ENCODE results near the gene SPPL2C.

Gene SPPL2C

DNA sequence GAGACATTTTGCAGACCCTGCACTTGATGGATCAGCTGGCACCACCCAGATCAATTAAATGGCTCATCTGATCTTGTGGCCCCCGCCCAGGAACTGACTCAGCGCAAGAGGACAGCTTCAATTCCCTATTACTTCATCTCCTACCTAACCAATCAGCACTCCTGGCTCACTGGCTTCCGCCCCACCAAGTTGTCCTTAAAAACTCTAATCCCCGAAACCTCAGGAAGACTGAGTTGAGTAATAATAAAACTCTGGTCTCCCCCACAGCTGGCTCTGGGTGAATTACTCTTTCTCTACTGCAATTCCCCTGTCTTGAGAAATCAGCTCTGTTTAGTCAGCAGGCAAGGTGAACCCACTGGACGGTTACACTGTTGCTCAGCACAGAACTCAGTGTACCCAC, 23.6 kb downstream of the SPPL2C start:
- TF ChIP-seq, protein P1, sequence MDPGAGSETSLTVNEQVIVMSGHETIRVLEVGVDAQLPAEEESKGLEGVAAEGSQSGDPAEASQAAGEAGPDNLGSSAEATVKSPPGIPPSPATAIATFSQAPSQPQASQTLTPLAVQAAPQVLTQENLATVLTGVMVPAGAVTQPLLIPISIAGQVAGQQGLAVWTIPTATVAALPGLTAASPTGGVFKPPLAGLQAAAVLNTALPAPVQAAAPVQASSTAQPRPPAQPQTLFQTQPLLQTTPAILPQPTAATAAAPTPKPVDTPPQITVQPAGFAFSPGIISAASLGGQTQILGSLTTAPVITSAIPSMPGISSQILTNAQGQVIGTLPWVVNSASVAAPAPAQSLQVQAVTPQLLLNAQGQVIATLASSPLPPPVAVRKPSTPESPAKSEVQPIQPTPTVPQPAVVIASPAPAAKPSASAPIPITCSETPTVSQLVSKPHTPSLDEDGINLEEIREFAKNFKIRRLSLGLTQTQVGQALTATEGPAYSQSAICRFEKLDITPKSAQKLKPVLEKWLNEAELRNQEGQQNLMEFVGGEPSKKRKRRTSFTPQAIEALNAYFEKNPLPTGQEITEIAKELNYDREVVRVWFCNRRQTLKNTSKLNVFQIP (CRISPR knock-in tag; IDR thresholded peaks at IDR 0.05; ENCODE audit: borderline replicate concordance, low read depth), result no peak
- TF ChIP-seq CSDC2 (CRISPR knock-in tag; IDR thresholded peaks at IDR 0.05) (no peak), ZC3H10 (CRISPR knock-in tag; IDR thresholded peaks at IDR 0.05) (no peak), SNAI2 (CRISPR knock-in tag; IDR thresholded peaks at IDR 0.05) (no peak), ZFP30 (CRISPR knock-in tag; IDR thresholded peaks at IDR 0.05) (no peak)
- TF ChIP-seq, protein P2, sequence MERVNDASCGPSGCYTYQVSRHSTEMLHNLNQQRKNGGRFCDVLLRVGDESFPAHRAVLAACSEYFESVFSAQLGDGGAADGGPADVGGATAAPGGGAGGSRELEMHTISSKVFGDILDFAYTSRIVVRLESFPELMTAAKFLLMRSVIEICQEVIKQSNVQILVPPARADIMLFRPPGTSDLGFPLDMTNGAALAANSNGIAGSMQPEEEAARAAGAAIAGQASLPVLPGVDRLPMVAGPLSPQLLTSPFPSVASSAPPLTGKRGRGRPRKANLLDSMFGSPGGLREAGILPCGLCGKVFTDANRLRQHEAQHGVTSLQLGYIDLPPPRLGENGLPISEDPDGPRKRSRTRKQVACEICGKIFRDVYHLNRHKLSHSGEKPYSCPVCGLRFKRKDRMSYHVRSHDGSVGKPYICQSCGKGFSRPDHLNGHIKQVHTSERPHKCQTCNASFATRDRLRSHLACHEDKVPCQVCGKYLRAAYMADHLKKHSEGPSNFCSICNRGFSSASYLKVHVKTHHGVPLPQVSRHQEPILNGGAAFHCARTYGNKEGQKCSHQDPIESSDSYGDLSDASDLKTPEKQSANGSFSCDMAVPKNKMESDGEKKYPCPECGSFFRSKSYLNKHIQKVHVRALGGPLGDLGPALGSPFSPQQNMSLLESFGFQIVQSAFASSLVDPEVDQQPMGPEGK (CRISPR knock-in tag; IDR thresholded peaks at IDR 0.05; ENCODE audit: borderline replicate concordance), result no peak
- no peak for ATAC-seq

DNA sequence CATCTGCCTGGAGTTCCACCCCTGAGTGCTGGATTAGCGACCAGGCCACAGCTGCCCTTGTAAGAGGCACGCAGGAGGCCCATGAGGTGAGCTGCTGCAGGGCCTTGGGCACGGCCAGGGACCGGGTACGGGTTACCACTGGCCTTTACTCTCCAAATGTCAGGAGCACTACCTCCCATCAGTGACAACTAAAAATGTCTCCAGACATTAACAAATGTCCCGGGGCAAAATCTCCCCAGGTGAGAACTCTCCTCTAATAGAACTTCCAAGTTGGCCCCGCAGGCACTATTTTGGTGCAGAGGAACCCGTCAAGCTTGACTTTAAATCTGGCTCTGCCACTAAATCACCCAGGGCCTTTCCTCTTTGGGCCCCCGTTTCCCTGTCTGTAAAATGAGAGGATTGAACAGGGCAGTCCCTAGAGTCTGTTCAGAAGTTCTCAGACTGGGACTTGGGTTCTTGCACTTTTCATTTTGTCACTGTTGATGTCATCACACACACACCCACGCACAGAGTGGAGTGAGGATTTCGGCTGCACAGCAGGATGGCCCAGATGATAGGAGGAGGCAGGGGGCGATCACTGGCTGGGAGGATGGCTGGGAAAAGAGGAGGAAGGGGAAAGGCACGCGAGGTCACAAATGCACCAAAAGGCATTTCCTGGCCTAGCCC, 25.1 kb downstream of the SPPL2C start:
- ATAC-seq, result no peak
- TF ChIP-seq GLIS3 (CRISPR knock-in tag; IDR thresholded peaks at IDR 0.05), result no peak
- no peak for TF ChIP-seq ARNTL (CRISPR knock-in tag; IDR thresholded peaks at IDR 0.05; ENCODE audit: borderline replicate concordance, low read depth)
- TF ChIP-seq, protein P3, sequence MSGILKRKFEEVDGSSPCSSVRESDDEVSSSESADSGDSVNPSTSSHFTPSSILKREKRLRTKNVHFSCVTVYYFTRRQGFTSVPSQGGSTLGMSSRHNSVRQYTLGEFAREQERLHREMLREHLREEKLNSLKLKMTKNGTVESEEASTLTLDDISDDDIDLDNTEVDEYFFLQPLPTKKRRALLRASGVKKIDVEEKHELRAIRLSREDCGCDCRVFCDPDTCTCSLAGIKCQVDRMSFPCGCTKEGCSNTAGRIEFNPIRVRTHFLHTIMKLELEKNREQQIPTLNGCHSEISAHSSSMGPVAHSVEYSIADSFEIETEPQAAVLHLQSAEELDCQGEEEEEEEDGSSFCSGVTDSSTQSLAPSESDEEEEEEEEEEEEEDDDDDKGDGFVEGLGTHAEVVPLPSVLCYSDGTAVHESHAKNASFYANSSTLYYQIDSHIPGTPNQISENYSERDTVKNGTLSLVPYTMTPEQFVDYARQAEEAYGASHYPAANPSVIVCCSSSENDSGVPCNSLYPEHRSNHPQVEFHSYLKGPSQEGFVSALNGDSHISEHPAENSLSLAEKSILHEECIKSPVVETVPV (CRISPR knock-in tag; IDR thresholded peaks at IDR 0.05), result no peak
- TF ChIP-seq ZNF565 (CRISPR knock-in tag; conservative IDR thresholded peaks at IDR 0.05; ENCODE audit: low read depth), result no peak
- no peak for TF ChIP-seq ISL1 (CRISPR knock-in tag; IDR thresholded peaks at IDR 0.05)
- TF ChIP-seq ZC3H10 (CRISPR knock-in tag; IDR thresholded peaks at IDR 0.05), result no peak
- no peak for TF ChIP-seq ZFP30 (CRISPR knock-in tag; IDR thresholded peaks at IDR 0.05)
- TF ChIP-seq RARB (CRISPR knock-in tag; IDR thresholded peaks at IDR 0.05), result no peak
- TF ChIP-seq TCF4 (CRISPR knock-in tag; IDR thresholded peaks at IDR 0.05; ENCODE audit: borderline replicate concordance), result no peak

DNA sequence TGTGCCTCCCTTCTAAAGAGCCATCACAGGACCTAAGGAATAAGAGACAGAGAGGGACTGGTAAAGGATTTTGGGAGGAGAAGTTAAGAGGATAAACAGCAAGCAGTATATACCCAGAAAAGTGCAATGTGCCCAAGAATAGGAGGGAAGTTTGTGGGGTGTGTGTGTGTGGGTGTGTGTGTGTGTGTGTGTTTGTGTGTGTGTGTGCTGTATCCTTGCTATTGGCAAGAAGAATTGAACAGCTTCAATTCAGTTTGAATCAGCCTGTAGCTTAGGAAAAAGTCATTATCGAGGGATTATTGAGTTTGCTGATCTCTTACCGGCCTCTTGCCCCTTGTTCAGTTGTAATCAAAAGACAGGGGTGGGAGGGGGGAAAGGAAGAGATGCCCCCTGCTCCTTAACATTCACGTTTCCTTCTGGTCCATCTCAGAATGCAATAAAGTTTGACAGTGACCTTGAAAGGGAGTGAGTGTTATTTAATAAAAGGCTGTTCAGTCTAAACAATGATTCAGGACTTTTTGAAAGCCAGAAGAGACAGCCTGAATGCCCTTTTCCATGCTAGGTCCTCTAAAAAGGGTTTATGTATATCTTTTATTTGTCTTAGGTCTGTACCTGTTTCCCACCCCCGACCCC, 25.8 kb downstream of the SPPL2C start:
- ATAC-seq, result no peak
- TF ChIP-seq ARNTL (CRISPR knock-in tag; IDR thresholded peaks at IDR 0.05; ENCODE audit: borderline replicate concordance, low read depth) (no peak), CSDC2 (CRISPR knock-in tag; IDR thresholded peaks at IDR 0.05) (no peak)

DNA sequence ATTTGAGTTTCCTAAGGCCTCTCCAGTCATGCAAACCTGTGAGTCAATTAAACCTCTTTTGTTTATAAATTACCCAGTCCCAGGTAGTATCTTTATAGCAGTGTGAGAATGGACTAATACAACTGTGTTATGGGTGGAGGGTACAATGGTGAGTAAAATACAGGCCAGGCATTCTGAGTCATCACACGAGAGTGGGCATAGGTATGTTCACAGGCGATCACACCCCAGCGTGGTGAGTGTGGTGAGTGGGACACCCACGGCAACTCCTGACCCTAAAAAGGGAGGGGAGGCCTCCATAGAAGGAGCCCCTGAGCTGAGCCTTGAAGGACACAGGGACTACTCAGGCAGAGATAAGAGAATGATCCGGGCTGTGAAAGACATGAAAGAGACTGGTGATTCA, 27.0 kb downstream of the SPPL2C start:
- TF ChIP-seq SNAI2 (CRISPR knock-in tag; IDR thresholded peaks at IDR 0.05) (no peak), TCF4 (CRISPR knock-in tag; IDR thresholded peaks at IDR 0.05; ENCODE audit: borderline replicate concordance) (no peak)
- no peak for ATAC-seq

DNA sequence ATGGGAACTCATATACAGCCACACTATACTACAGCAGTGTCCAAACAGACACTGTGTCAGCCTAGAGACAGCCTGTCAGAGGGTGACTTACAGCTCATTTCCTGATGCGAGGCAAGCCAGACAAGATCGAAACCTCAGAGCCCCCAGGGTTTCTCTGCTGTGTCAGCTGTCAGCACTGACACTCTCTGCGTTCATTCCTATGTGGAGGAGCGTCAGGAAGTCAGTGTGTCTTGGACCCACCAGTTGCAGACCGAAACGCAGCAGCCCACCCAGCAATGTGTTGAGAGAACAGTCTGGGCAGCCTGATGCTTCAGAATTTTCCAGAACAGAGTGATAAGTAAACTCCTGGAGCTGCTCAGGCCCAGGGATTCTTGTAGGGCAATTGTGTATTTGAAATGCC, 29.0 kb downstream of the SPPL2C start:
- ATAC-seq, result peak; percentile 52; the same call in 1 of the 3 replicates
- TF ChIP-seq ZNF70 (CRISPR knock-in tag; IDR thresholded peaks at IDR 0.05) (no peak), ZNF8 (CRISPR knock-in tag; IDR thresholded peaks at IDR 0.05) (no peak), ARNTL (CRISPR knock-in tag; IDR thresholded peaks at IDR 0.05; ENCODE audit: borderline replicate concordance, low read depth) (no peak), CSDC2 (CRISPR knock-in tag; IDR thresholded peaks at IDR 0.05) (no peak), ZFP30 (CRISPR knock-in tag; IDR thresholded peaks at IDR 0.05) (no peak), ZC3H10 (CRISPR knock-in tag; IDR thresholded peaks at IDR 0.05) (no peak), ISL1 (CRISPR knock-in tag; IDR thresholded peaks at IDR 0.05) (no peak), ZNF565 (CRISPR knock-in tag; conservative IDR thresholded peaks at IDR 0.05; ENCODE audit: low read depth) (no peak), PPARA (CRISPR knock-in tag; IDR thresholded peaks at IDR 0.05; ENCODE audit: borderline replicate concordance) (no peak), TCF4 (CRISPR knock-in tag; IDR thresholded peaks at IDR 0.05; ENCODE audit: borderline replicate concordance) (no peak), OSR1 (CRISPR knock-in tag; IDR thresholded peaks at IDR 0.05) (no peak)
- TF ChIP-seq, protein P4, sequence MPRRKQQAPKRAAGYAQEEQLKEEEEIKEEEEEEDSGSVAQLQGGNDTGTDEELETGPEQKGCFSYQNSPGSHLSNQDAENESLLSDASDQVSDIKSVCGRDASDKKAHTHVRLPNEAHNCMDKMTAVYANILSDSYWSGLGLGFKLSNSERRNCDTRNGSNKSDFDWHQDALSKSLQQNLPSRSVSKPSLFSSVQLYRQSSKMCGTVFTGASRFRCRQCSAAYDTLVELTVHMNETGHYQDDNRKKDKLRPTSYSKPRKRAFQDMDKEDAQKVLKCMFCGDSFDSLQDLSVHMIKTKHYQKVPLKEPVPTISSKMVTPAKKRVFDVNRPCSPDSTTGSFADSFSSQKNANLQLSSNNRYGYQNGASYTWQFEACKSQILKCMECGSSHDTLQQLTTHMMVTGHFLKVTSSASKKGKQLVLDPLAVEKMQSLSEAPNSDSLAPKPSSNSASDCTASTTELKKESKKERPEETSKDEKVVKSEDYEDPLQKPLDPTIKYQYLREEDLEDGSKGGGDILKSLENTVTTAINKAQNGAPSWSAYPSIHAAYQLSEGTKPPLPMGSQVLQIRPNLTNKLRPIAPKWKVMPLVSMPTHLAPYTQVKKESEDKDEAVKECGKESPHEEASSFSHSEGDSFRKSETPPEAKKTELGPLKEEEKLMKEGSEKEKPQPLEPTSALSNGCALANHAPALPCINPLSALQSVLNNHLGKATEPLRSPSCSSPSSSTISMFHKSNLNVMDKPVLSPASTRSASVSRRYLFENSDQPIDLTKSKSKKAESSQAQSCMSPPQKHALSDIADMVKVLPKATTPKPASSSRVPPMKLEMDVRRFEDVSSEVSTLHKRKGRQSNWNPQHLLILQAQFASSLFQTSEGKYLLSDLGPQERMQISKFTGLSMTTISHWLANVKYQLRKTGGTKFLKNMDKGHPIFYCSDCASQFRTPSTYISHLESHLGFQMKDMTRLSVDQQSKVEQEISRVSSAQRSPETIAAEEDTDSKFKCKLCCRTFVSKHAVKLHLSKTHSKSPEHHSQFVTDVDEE (CRISPR knock-in tag; IDR thresholded peaks at IDR 0.05), result no peak
- TF ChIP-seq, protein P3 (CRISPR knock-in tag; IDR thresholded peaks at IDR 0.05), result no peak
- TF ChIP-seq, protein P1 (CRISPR knock-in tag; IDR thresholded peaks at IDR 0.05; ENCODE audit: borderline replicate concordance, low read depth), result no peak
- TF ChIP-seq, protein P2 (CRISPR knock-in tag; IDR thresholded peaks at IDR 0.05; ENCODE audit: borderline replicate concordance), result no peak
